Motor neuron (in vitro differentiated cells): ENCODE measurements around the gene CRYL1. TPM values are rescaled to one million over a fixed set of nuclear protein-coding genes. Genes with fewer than 3 reads are reported as not detected.

Experiments
- ATAC-seq, 8 experiments: fragments of 200-7000 bp; cut with Tn5 transposase; replicated peaks in 6 of 8; 2 replicates each; pipeline ENCODE4 v1.8.0; 2021; ENCODE audit warnings: mild to moderate bottlenecking in 8 of 8, moderate library complexity in 8 of 8
- H3K27ac ChIP-seq, 2 donors: fragments of 250-450 bp; sonication (Bioruptor Pico); 2 replicates each; pipeline ENCODE4 v1.9.0; 2021; ENCODE audit warnings: antibody characterized with exemption in 2 of 2, mild to moderate bottlenecking in 2 of 2, moderate library complexity in 1 of 2
- H3K4me1 ChIP-seq, 2 donors: fragments of 250-450 bp; sonication (Bioruptor Pico); replicated peaks in 1 of 2; 2 replicates each; pipeline ENCODE4 v1.6.1; 2021; ENCODE audit warnings: antibody characterized with exemption in 2 of 2, mild to moderate bottlenecking in 2 of 2, moderate library complexity in 1 of 2
- H3K4me3 ChIP-seq, 5 donors: fragments of 250-450 bp; sonication (Bioruptor Pico); 2 replicates each; pipeline ENCODE4 v1.9.0; 2021; ENCODE audit warnings: antibody characterized with exemption in 5 of 5, mild to moderate bottlenecking in 5 of 5, moderate library complexity in 4 of 5
- WGBS, 10 experiments: fragments of 450-650 bp; shearing (Covaris generic); methylation state at CpG; one replicate each; pipeline ENCODE4 v1.0.0; 2022; 5-methylcytosine and 5-hydroxymethylcytosine counted together
- in situ Hi-C, 9 experiments: fragments of 400-800 bp; cut with MboI; loops; one replicate each; pipeline ENCODE4 v1.15.0; 2021; ENCODE audit warnings: low sequenced_read_pairs in 9 of 9, low pct_unique_long_range_greater_than_20kb in 2 of 9; ENCODE audit not compliant: unreplicated experiment in 9 of 9
- total RNA-seq, 8 experiments: library from RNA; unstranded; fragments of 300-600 nt; gene quantifications; 2 replicates each; pipeline versions ENCODE4 v1.2.3 to v1.2.4, GENCODE V29; 2022

The CRYL1 gene
- total RNA-seq, 8 experiments from 2014 or later, result 4.6 to 41.5 (median 14.0) TPM

DNA sequence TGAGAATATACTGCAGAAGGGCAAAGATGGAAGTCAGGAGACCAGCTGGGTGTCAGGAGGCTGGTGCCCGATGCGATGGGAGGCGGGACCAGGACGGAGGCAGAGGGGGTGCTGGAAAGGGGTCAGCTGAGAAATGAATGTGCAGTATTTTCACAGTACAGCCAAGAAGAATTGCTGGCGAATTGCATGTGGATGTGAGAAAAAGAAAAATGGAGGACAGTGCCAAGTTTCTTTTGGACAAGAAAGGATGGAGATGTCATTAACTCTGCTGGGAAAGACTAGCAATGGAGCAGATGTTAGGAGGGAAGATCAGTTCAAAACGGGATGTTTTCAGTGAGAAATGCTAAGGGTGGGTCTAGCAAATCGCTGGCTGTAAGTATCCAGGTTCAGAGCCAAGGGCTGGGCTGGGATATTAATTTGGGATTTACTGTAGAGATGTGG, 7.0 kb downstream of the CRYL1 start:
- Histone ChIP-seq H3K4me3 (no peak overlapping the region), H3K4me1 (no peaks in the 10 kb centered on the region), H3K27ac (no peak overlapping the region)
- in situ Hi-C loops, result loop anchor here in 1 of 9 experiments (25.0 kb wide), 1 partner anchor 394 kb away; the partner anchor contains the start of gene XPO4
- WGBS, 10 experiments, result 14 to 93% (median 82%) methylated on average over 1 to 7 of the region's 7 CpGs
- no peak for ATAC-seq

DNA sequence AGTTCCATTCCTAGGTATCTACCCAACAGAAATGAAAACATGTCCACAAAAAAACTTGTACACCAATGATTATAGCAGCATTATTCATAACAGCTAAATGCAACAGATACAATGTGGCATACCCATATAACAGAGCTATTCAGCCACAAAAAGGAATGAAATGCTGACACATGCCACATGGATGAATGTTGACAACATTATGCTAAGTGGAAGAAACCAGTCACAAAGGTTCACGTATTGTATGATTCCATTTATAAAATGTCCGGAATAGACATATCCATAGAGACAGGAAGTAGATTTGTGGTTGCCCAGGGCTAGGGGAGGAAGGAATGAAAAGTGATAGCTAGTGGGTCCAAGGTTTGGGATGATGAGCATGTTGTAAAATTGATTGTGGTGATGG, 10.8 kb downstream of the CRYL1 start:
- ATAC-seq, result peak in 2 of 8 experiments; percentile 28 to 49
- no peak overlapping the region for H3K4me3 ChIP-seq
- no peak overlapping the region for H3K27ac ChIP-seq
- in situ Hi-C loops, result loop anchor here in 1 of 9 experiments (25.0 kb wide), 1 partner anchor 397 kb away; the partner anchor contains the start of gene XPO4
- 34 to 100% (median 84%) methylated on average over 1 to 2 of the region's 2 CpGs for WGBS, 10 experiments
- H3K4me1 ChIP-seq, result no peaks in the 10 kb centered on the region

- in situ Hi-C loops, result loop anchor here in 1 of 9 experiments (25.0 kb wide), 1 partner anchor 399 kb away; the partner anchor contains the start of gene XPO4
- Histone ChIP-seq H3K4me1 (no peaks in the 10 kb centered on the region), H3K4me3 (no peak overlapping the region), H3K27ac (no peak overlapping the region)
- 50 to 100% (median 83%) methylated on average over 1 to 4 of the region's 4 CpGs; no CpG with 5 or more reads in 1 of the 10 experiments for WGBS, 10 experiments
- ATAC-seq, result no peak
These were observed 12.1 kb downstream of the CRYL1 start for GRCh38 chr13:20513466-20513995.

DNA sequence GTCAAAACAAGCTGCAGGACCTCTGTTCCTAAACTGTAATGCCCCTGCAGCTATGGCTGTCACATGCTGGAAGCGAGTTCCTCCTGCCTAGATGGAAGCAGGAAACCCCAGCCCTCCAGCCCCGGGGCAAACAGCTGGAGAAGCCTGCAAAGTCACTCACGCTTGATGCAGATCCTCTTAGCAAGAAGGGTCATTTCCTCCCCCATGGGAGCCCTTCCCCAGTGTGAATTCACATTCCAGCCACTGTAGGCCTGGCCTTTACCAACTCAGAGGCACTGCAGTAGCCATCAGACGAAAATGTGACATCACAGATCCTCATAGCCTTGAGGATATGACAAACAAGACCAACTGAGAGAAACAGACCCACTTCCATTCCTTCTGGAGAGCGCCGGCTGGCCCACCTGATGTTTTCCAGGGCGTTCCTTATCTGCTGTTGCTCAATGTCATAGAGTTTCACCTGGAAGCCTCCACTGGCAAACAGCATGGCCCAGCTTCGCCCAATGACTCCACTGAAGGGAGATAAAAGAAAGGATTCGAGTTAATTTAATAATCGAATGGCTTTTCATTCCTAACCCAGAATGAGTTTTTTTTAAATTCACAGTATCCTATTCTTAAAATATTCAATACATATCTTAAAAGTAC, 13.5 kb downstream of the CRYL1 start:
- ATAC-seq, result peak in 3 of 8 experiments; percentile 56 to 79 (median 63)
- H3K27ac ChIP-seq, result no peak overlapping the region
- in situ Hi-C loops, result loop anchor here in 1 of 9 experiments (25.0 kb wide), 1 partner anchor 400 kb away; the partner anchor contains the start of gene XPO4
- 40 to 93% (median 77%) methylated on average over 1 to 8 of the region's 10 CpGs; no CpG with 5 or more reads in 1 of the 10 experiments for WGBS, 10 experiments
- no peaks in the 10 kb centered on the region for H3K4me1 ChIP-seq
- no peak overlapping the region for H3K4me3 ChIP-seq

- in situ Hi-C loops, result loop anchor here in 2 of 9 experiments (10.0 to 25.0 kb wide), 2 partner anchors 328 to 406 kb away; partner anchors contain the start of gene XPO4 (in 1 of the 2)
- H3K4me3 ChIP-seq, result no peak overlapping the region
- no peaks in the 10 kb centered on the region for H3K4me1 ChIP-seq
- no peak overlapping the region for H3K27ac ChIP-seq
- no peak for ATAC-seq
- 80 to 100% (median 93%) methylated on average over 1 to 4 of the region's 4 CpGs; no CpG with 5 or more reads in 3 of the 10 experiments for WGBS, 10 experiments
These were observed 19.0 kb downstream of the CRYL1 start for GRCh38 chr13:20506696-20507095.

GRCh38 chr13:20505405-20506366, 20.0 kb downstream of the CRYL1 start:
- no peak overlapping the region for H3K4me3 ChIP-seq
- no peak for ATAC-seq
- H3K4me1 ChIP-seq, result no peaks in the 10 kb centered on the region
- in situ Hi-C loops, result loop anchor here in 2 of 9 experiments (10.0 to 25.0 kb wide), 2 partner anchors 329 to 407 kb away; partner anchors contain the start of gene XPO4 (in 1 of the 2)
- 54 to 100% (median 87%) methylated on average over 1 to 10 of the region's 10 CpGs; no CpG with 5 or more reads in 1 of the 10 experiments for WGBS, 10 experiments
- H3K27ac ChIP-seq, result no peak overlapping the region

- no peak overlapping the region for H3K4me3 ChIP-seq
- no peak overlapping the region for H3K27ac ChIP-seq
- no peaks in the 10 kb centered on the region for H3K4me1 ChIP-seq
- no peak for ATAC-seq
- in situ Hi-C loops, result loop anchor here in 2 of 9 experiments (10.0 to 25.0 kb wide), 2 partner anchors 331 to 409 kb away; partner anchors contain the start of gene XPO4 (in 1 of the 2)
- 50 to 100% (median 75%) methylated on average over 1 to 15 of the region's 16 CpGs; no CpG with 5 or more reads in 1 of the 10 experiments for WGBS, 10 experiments
These were observed 22.3 kb downstream of the CRYL1 start for GRCh38 chr13:20503088-20504083.

DNA sequence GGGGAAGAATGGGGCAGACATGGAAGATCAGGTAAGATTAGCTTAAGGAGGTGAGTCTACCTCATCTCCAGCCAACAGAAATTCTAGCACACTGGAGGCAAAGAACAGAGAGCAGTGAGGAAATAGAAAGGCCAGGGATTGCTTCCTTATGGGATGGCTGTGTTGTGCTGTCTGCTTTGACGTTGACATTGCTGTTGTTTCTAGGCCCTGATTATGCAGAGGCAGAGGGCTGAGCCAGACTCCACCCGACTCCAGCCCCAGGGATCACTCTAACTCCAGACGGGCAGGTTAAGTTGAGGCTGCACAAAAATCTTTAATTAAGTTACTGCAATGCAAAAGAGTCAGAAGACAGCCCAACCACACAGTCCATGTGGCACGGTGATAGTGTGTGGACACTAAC, 24.1 kb downstream of the CRYL1 start:
- 39 to 100% (median 53%) methylated on average over 1 to 3 of the region's 4 CpGs; no CpG with 5 or more reads in 4 of the 10 experiments for WGBS, 10 experiments
- Histone ChIP-seq H3K4me1 (no peaks in the 10 kb centered on the region), H3K27ac (no peak overlapping the region), H3K4me3 (no peak overlapping the region)
- ATAC-seq, result peak in 3 of 8 experiments; percentile 87 to 100 (median 99)
- in situ Hi-C loops, result loop anchor here in 2 of 9 experiments (10.0 to 25.0 kb wide), 2 partner anchors 333 to 411 kb away; partner anchors contain the start of gene XPO4 (in 1 of the 2)

- peak in 1 of 8 experiments; percentile 14 for ATAC-seq
- Histone ChIP-seq H3K27ac (no peak overlapping the region), H3K4me3 (no peak overlapping the region), H3K4me1 (no peaks in the 10 kb centered on the region)
- in situ Hi-C loops, result loop anchor here in 2 of 9 experiments (10.0 to 25.0 kb wide), 2 partner anchors 334 to 411 kb away; partner anchors contain the start of gene XPO4 (in 1 of the 2)
- whole genome bisulfite sequencing, 10 experiments, result 88 to 95% (median 92%) methylated on average over 1 to 2 of the region's 2 CpGs; no CpG with 5 or more reads in 6 of the 10 experiments
These were observed 24.5 kb downstream of the CRYL1 start for GRCh38 chr13:20501120-20501519.

DNA sequence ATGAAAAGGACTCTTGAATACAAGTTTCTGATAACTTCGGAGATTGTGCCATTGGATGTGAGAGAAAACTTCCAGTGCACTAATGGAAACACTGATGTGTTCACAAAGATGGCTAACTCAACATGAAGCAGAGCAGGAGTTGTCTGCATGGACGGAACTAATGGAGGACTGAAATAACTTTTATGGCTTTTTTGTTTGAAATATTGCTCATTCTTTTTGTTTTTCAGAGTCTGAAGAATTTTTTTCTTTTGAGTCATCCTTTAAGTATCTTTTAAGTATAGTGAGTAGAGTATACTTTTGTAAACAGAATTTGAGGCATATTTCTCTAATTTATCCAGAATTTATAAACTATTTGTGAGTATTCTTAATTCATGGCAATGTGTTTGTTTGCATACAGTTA, 25.7 kb downstream of the CRYL1 start:
- no peak for ATAC-seq
- Histone ChIP-seq H3K27ac (no peak overlapping the region), H3K4me3 (no peak overlapping the region), H3K4me1 (no peaks in the 10 kb centered on the region)
- in situ Hi-C loops, result loop anchor here in 7 of 9 experiments (10.0 to 25.0 kb wide), 5 partner anchors 313 to 437 kb away; partner anchors contain the start of genes XPO4 (in 5 of the 7) and GJB2 (in 1 of the 7)
- WGBS, 10 experiments, result 59 to 100% (median 85%) methylated on average over 1 to 2 of the region's 2 CpGs; no CpG with 5 or more reads in 1 of the 10 experiments

- no peak for ATAC-seq
- in situ Hi-C loops, result loop anchor here in 6 of 9 experiments (10.0 to 25.0 kb wide), 4 partner anchors 311 to 439 kb away; partner anchors contain the start of genes XPO4 (in 4 of the 6) and GJB2 (in 1 of the 6)
- Histone ChIP-seq H3K4me1 (no peaks in the 10 kb centered on the region), H3K4me3 (no peak overlapping the region), H3K27ac (no peak overlapping the region)
These were observed 27.0 kb downstream of the CRYL1 start for GRCh38 chr13:20498659-20499058.
